GM12878 (cell line): ENCODE measurements around the gene MLLT3. TPM values are rescaled to one million over a fixed set of nuclear protein-coding genes. Genes with fewer than 3 reads are reported as not detected.
A peak's percentile ranks its signal among the peaks of the same experiment; 100 is the strongest.

ENCODE experiments used
- ATAC-seq: fragments of 200-7000 bp; cut with Tn5 transposase; 3 replicates; pipeline ENCODE4 v1.9.1; 2020; ENCODE audit warnings: mild to moderate bottlenecking, moderate library complexity
- BruUV-seq: library from RNA; stranded (reverse); fragments of 400-500 nt; replicated peaks from 2 replicates; lab custom pipeline; 2021; lab: Mats Ljungman, UMichigan
- CTCF ChIA-PET: fragments of 300-600 bp; sonication (Branson Sonifier 250); formaldehyde crosslinking; extraction: SDS; loops from one replicate; lab custom pipeline; 2021; ENCODE audit warnings: inconsistent platforms; lab: Yijun Ruan, JAX
- POLR2A ChIA-PET: fragments of 350-600 bp; formaldehyde crosslinking; extraction: SDS; loops from one replicate; lab custom pipeline; 2021; ENCODE audit warnings: inconsistent platforms; lab: Charles Lee
- RAD21 ChIA-PET: fragments of 300-600 bp; sonication (Branson Sonifier 250); formaldehyde crosslinking; loops from one replicate; lab custom pipeline; 2023; ENCODE audit warnings: antibody characterized with exemption; ENCODE audit not compliant: unreplicated experiment; lab: Charles Lee
- SMC1A ChIA-PET: fragments of 300-600 bp; sonication (Branson Sonifier 250); formaldehyde crosslinking; loops from one replicate; lab custom pipeline; 2023; ENCODE audit not compliant: unreplicated experiment, uncharacterized antibody; lab: Charles Lee
- DNase-seq: peaks from one replicate; pipeline ENCODE4 v3.0.0-alpha.2; 2011; ENCODE audit warnings: low read depth, low spot score
- FAIRE-seq: peaks from 3 replicates; lab custom pipeline; 2011; peaks lifted over from hg19 to GRCh38; lab: Jason Lieb, UNC
- H2AFZ ChIP-seq: 2 replicates; pipeline ENCODE4 v1.6.0; 2011; ENCODE audit warnings: low read depth, low read length, control low read depth; ENCODE audit not compliant: control insufficient read depth
- H3K27ac ChIP-seq: 2 replicates; pipeline ENCODE4 v1.5.1; 2011; ENCODE audit warnings: control low read depth; ENCODE audit not compliant: control insufficient read depth, insufficient read depth
- H3K27me3 ChIP-seq, 2 experiments: replicated peaks in 1 of 2; 2 replicates each; pipeline versions ENCODE4 v1.6.0 to v1.6.1; 2011; ENCODE audit warnings: low read length in 1 of 2; ENCODE audit not compliant: control insufficient read depth in 2 of 2, insufficient read depth in 2 of 2
- H3K36me3 ChIP-seq, 2 experiments: 2 replicates each; pipeline ENCODE4 v1.5.1; 2011; ENCODE audit warnings: low read length in 1 of 2; ENCODE audit not compliant: control insufficient read depth in 2 of 2, insufficient read depth in 2 of 2
- H3K4me1 ChIP-seq: 2 replicates; pipeline ENCODE4 v1.6.1; 2011; ENCODE audit warnings: mild to moderate bottlenecking, low read length, moderate library complexity, mixed read lengths; ENCODE audit not compliant: control insufficient read depth, insufficient read depth
- H3K4me2 ChIP-seq: 2 replicates; pipeline ENCODE4 v1.6.0; 2011; ENCODE audit warnings: control low read depth; ENCODE audit not compliant: control insufficient read depth, insufficient read depth
- H3K4me3 ChIP-seq: fragments of 200-600 bp; sonication (generic); 2 replicates; pipeline ENCODE4 v1.5.1; 2016
- H3K79me2 ChIP-seq: 2 replicates; pipeline ENCODE4 v1.6.0; 2011; ENCODE audit warnings: low read length; ENCODE audit not compliant: control insufficient read depth, insufficient read depth
- H3K9ac ChIP-seq: 2 replicates; pipeline ENCODE4 v1.8.0; 2011; ENCODE audit warnings: low read length, control low read depth, mixed read lengths; ENCODE audit not compliant: control insufficient read depth, insufficient read depth
- H3K9me3 ChIP-seq: replicated peaks from 3 replicates; pipeline ENCODE4 v1.5.1; 2011; ENCODE audit warnings: mild to moderate bottlenecking, low read length; ENCODE audit not compliant: control insufficient read depth, insufficient read depth
- H4K20me1 ChIP-seq: 2 replicates; pipeline ENCODE4 v1.6.0; 2011; ENCODE audit not compliant: control insufficient read depth, insufficient read depth
- CREM ChIP-seq: IDR thresholded peaks from 2 replicates; pipeline ENCODE4 v1.6.1; 2014; ENCODE audit warnings: antibody characterized with exemption, low read depth
- JUNB ChIP-seq: IDR thresholded peaks from 2 replicates; pipeline ENCODE4 v1.6.1; 2016; ENCODE audit warnings: antibody characterized with exemption, mild to moderate bottlenecking
- NFIC ChIP-seq: IDR thresholded peaks from 2 replicates; pipeline ENCODE4 v1.6.1; 2012; ENCODE audit warnings: low read depth, mild to moderate bottlenecking, inconsistent platforms, low read length, moderate library complexity
- PAX5 ChIP-seq: IDR thresholded peaks from 2 replicates; pipeline ENCODE4 v1.6.1; 2011; ENCODE audit warnings: low read depth, low read length, borderline replicate concordance
- TCF7 ChIP-seq: IDR thresholded peaks from 2 replicates; pipeline ENCODE4 v1.6.1; 2014; ENCODE audit warnings: antibody characterized with exemption, borderline replicate concordance
- YBX1 ChIP-seq: fragments of 450-650 bp; IDR thresholded peaks from 2 replicates; pipeline ENCODE4 v1.6.1; 2016; ENCODE audit warnings: antibody characterized with exemption
- WGBS: methylation state at CpG from one replicate; pipeline ENCODE4 v1.1.6; 2016; ENCODE audit warnings: low lambda C conversion rate; ENCODE audit not compliant: insufficient replicate concordance, insufficient coverage; ENCODE audit errors: missing lambda C conversion rate; 5-methylcytosine and 5-hydroxymethylcytosine counted together
- in situ Hi-C: fragments of 300-500 bp; cut with MboI; formaldehyde crosslinking; loops from 9 replicates; pipeline ENCODE4 v1.14.3; 2018; ENCODE audit warnings: mixed read lengths
- intact Hi-C: fragments of 100-400 bp; cut with micrococcal nuclease; formaldehyde crosslinking; loops from one replicate; pipeline ENCODE4 v1.14.2; 2022; ENCODE audit not compliant: unreplicated experiment
- polyA plus RNA-seq, 11 experiments: library from polyadenylated mRNA; depleted of rRNA in 4 of 11; unstranded in 6 of 11; stranded (reverse) in 5 of 11; fragments of >200 nt; fragmentation: Nextera tagmentation in 4 of 11; fragmentation: Illumina TruSeq in 1 of 11; extraction: Ambion mirVana in 4 of 11; extraction: Trizol in 1 of 11; gene quantifications; 1 replicate in 1 of 11; 2 replicates in 10 of 11; pipeline versions ENCODE4 v1.2.1 to v1.2.3, GENCODE V29; 2011 to 2016; ENCODE audit warnings: inconsistent platforms in 2 of 11, missing spikeins in 2 of 11, low read depth in 1 of 11
- total RNA-seq, 4 experiments: library from RNA; depleted of rRNA in 3 of 4; stranded (reverse); fragments of >200 nt in 3 of 4; fragmentation: Illumina TruSeq in 1 of 4; extraction: Trizol in 1 of 4; gene quantifications; 2 replicates each; pipeline versions ENCODE4 v1.2.1 to v1.2.3, GENCODE V29; 2013 to 2021
- TF ChIP-seq, protein P1 (sequence below): fragments of 450-650 bp; IDR thresholded peaks from 2 replicates; pipeline ENCODE4 v1.6.1; 2017; ENCODE audit warnings: mild to moderate bottlenecking, moderate library complexity
- TF ChIP-seq, protein P2 (sequence below): IDR thresholded peaks from 2 replicates; pipeline ENCODE4 v1.6.1; 2012; ENCODE audit warnings: improper control_type of control experiment, low read depth, low read length; ENCODE audit not compliant: insufficient replicate concordance
- TF ChIP-seq, protein P3 (sequence below): fragments of 450-650 bp; IDR thresholded peaks from 2 replicates; pipeline ENCODE4 v1.6.1; 2018; ENCODE audit warnings: mild to moderate bottlenecking, low read depth, moderate library complexity; ENCODE audit not compliant: partially characterized antibody

MLLT3 gene
- total and polyA plus RNA-seq, 10 of the 15 experiments (the other 5 are each of a cell fraction or from before 2014, with no cell fraction given), result 17.7 to 72.3 (median 35.6) TPM

DNA sequence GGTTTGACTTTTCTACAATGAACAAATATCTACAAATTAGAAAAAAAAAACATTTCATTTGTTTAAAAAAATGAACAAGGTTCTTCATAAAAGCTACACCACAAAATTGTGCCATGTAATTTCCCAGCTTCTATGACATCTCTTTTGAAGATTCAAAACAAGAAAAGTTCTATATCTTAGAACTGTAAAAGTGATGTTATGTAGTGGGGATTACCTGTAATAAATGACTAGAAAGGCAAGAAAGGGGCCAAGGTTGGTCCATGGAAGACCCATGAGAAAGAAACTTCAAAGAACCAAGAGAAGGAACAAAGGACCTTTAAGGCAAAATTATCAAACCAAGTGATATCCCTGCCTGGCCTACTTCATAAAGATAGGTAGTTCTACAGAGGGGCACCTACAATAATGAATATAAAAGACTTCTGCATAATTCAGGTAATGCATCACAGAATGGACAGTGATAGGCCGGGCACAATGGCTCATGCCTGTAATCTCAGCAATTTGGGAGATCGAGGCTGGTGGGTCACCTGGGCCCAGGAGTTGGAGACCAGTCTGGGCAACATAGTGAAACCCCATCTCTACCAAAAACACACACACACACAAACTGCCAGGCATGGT lies 7.6 kb downstream of the MLLT3 start:
- DNase-seq (no peak), FAIRE-seq (no peak), ATAC-seq (peak; percentile 7; the same call in 1 of the 3 replicates)
- no peak overlapping the region for H3K4me2 ChIP-seq
- no TSS peak for BruUV-seq
- no peak overlapping the region for H2AFZ ChIP-seq
- 100% methylated on average over 2 of the region's 2 CpGs for WGBS
- intact Hi-C loops, result no loop called here
- peaks cover 79% of the 10 kb centered on the region for H3K79me2 ChIP-seq
- TF ChIP-seq NFIC, result peak; percentile 22; the same call in 1 of the 2 replicates
- TF ChIP-seq JUNB, result peak; percentile 63
- TF ChIP-seq, protein P1, sequence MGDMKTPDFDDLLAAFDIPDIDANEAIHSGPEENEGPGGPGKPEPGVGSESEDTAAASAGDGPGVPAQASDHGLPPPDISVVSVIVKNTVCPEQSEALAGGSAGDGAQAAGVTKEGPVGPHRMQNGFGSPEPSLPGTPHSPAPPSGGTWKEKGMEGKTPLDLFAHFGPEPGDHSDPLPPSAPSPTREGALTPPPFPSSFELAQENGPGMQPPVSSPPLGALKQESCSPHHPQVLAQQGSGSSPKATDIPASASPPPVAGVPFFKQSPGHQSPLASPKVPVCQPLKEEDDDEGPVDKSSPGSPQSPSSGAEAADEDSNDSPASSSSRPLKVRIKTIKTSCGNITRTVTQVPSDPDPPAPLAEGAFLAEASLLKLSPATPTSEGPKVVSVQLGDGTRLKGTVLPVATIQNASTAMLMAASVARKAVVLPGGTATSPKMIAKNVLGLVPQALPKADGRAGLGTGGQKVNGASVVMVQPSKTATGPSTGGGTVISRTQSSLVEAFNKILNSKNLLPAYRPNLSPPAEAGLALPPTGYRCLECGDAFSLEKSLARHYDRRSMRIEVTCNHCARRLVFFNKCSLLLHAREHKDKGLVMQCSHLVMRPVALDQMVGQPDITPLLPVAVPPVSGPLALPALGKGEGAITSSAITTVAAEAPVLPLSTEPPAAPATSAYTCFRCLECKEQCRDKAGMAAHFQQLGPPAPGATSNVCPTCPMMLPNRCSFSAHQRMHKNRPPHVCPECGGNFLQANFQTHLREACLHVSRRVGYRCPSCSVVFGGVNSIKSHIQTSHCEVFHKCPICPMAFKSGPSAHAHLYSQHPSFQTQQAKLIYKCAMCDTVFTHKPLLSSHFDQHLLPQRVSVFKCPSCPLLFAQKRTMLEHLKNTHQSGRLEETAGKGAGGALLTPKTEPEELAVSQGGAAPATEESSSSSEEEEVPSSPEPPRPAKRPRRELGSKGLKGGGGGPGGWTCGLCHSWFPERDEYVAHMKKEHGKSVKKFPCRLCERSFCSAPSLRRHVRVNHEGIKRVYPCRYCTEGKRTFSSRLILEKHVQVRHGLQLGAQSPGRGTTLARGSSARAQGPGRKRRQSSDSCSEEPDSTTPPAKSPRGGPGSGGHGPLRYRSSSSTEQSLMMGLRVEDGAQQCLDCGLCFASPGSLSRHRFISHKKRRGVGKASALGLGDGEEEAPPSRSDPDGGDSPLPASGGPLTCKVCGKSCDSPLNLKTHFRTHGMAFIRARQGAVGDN, result no peak
- no peak for TF ChIP-seq YBX1
- TF ChIP-seq CREM, result peak; percentile 32; the same call in 1 of the 2 replicates
- TF ChIP-seq, protein P2, sequence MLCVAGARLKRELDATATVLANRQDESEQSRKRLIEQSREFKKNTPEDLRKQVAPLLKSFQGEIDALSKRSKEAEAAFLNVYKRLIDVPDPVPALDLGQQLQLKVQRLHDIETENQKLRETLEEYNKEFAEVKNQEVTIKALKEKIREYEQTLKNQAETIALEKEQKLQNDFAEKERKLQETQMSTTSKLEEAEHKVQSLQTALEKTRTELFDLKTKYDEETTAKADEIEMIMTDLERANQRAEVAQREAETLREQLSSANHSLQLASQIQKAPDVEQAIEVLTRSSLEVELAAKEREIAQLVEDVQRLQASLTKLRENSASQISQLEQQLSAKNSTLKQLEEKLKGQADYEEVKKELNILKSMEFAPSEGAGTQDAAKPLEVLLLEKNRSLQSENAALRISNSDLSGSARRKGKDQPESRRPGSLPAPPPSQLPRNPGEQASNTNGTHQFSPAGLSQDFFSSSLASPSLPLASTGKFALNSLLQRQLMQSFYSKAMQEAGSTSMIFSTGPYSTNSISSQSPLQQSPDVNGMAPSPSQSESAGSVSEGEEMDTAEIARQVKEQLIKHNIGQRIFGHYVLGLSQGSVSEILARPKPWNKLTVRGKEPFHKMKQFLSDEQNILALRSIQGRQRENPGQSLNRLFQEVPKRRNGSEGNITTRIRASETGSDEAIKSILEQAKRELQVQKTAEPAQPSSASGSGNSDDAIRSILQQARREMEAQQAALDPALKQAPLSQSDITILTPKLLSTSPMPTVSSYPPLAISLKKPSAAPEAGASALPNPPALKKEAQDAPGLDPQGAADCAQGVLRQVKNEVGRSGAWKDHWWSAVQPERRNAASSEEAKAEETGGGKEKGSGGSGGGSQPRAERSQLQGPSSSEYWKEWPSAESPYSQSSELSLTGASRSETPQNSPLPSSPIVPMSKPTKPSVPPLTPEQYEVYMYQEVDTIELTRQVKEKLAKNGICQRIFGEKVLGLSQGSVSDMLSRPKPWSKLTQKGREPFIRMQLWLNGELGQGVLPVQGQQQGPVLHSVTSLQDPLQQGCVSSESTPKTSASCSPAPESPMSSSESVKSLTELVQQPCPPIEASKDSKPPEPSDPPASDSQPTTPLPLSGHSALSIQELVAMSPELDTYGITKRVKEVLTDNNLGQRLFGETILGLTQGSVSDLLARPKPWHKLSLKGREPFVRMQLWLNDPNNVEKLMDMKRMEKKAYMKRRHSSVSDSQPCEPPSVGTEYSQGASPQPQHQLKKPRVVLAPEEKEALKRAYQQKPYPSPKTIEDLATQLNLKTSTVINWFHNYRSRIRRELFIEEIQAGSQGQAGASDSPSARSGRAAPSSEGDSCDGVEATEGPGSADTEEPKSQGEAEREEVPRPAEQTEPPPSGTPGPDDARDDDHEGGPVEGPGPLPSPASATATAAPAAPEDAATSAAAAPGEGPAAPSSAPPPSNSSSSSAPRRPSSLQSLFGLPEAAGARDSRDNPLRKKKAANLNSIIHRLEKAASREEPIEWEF, result no peak
- TF ChIP-seq, protein P3, sequence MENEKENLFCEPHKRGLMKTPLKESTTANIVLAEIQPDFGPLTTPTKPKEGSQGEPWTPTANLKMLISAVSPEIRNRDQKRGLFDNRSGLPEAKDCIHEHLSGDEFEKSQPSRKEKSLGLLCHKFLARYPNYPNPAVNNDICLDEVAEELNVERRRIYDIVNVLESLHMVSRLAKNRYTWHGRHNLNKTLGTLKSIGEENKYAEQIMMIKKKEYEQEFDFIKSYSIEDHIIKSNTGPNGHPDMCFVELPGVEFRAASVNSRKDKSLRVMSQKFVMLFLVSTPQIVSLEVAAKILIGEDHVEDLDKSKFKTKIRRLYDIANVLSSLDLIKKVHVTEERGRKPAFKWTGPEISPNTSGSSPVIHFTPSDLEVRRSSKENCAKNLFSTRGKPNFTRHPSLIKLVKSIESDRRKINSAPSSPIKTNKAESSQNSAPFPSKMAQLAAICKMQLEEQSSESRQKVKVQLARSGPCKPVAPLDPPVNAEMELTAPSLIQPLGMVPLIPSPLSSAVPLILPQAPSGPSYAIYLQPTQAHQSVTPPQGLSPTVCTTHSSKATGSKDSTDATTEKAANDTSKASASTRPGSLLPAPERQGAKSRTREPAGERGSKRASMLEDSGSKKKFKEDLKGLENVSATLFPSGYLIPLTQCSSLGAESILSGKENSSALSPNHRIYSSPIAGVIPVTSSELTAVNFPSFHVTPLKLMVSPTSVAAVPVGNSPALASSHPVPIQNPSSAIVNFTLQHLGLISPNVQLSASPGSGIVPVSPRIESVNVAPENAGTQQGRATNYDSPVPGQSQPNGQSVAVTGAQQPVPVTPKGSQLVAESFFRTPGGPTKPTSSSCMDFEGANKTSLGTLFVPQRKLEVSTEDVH, result no peak
- no peak for TF ChIP-seq PAX5
- peak; percentile 68 for TF ChIP-seq TCF7
- no peaks in the 10 kb centered on the region; a peak in 1 of 4 replicates for H3K36me3 ChIP-seq
- H3K9ac ChIP-seq, result no peak overlapping the region
- H3K4me3 ChIP-seq, result no peak overlapping the region
- H3K27ac ChIP-seq, result no peak overlapping the region
- in situ Hi-C loops, result no loop called here
- H3K4me1 ChIP-seq, result no peaks in the 10 kb centered on the region
- no peaks in the 10 kb centered on the region for H3K9me3 ChIP-seq
- ChIA-PET POLR2A (interaction anchor here (1.1 to 1.5 kb wide), 4 partner anchors 10 to 196 kb away, joined by 3 to 7 read pairs (median 4); no protein-coding TSS in a partner anchor), RAD21 (interaction anchor here (0.8 to 5.6 kb wide), 7 partner anchors 9 to 497 kb away, joined by 3 to 55 read pairs (median 4); no protein-coding TSS in a partner anchor), SMC1A (interaction anchor here (0.5 to 8.0 kb wide), 8 partner anchors 9 to 142 kb away, joined by 3 to 68 read pairs (median 5); no protein-coding TSS in a partner anchor), CTCF (interaction anchor here (1.1 to 2.1 kb wide), 5 partner anchors 7 to 90 kb away, joined by 3 to 6 read pairs (median 5); partner anchors contain the start of gene MLLT3)
- no peaks in the 10 kb centered on the region for H3K27me3 ChIP-seq
- no peaks in the 10 kb centered on the region for H4K20me1 ChIP-seq
